H1 (cell line): Measurements from ENCODE around the gene CREBZF. TPM values are rescaled to one million over a fixed set of nuclear protein-coding genes. Genes with fewer than 3 reads are reported as not detected.

Source experiments
- KDM4A ChIP-seq: IDR thresholded peaks from one replicate; pipeline ENCODE4 v1.7.1; 2012; ENCODE audit warnings: low read depth, mild to moderate bottlenecking, moderate library complexity, low read length, inconsistent platforms; ENCODE audit not compliant: severe bottlenecking
- SAP30 ChIP-seq: fragments of 300-600 bp; sonication (generic); IDR thresholded peaks from 2 replicates; pipeline ENCODE4 v1.7.1; 2012; ENCODE audit warnings: low read length, moderate library complexity, mild to moderate bottlenecking, inconsistent platforms; ENCODE audit not compliant: insufficient read depth, insufficient replicate concordance
- polyA plus RNA-seq, 7 experiments: library from polyadenylated mRNA; depleted of rRNA in 3 of 7; stranded (reverse) in 5 of 7; unstranded in 2 of 7; fragments of >200 nt in 5 of 7; fragments of 200-250 nt in 2 of 7; gene quantifications; 1 replicate in 5 of 7; 2 replicates in 1 of 7; 4 replicates in 1 of 7; pipeline versions ENCODE4 v1.2.1 to v1.2.3, GENCODE V29; 2011 to 2013; ENCODE audit warnings: missing spikeins in 2 of 7, mixed read lengths in 2 of 7
- total RNA-seq: library from RNA; stranded (reverse); fragmentation: NEBNext Ultra II Directional; extraction: Animal tissue kit (Norgen Biotek cat#: 25700); gene quantifications from 2 replicates; pipeline ENCODE4 v1.2.1, GENCODE V29; 2021
- TF ChIP-seq, protein P1 (sequence below): IDR thresholded peaks from 2 replicates; pipeline ENCODE4 v1.6.1; 2012; ENCODE audit warnings: inconsistent platforms

Gene CREBZF
- total and polyA plus RNA-seq, 2 of the 8 experiments (the other 6 are each of a cell fraction or from before 2014, with no cell fraction given), result 15.4 to 44.9 TPM

DNA sequence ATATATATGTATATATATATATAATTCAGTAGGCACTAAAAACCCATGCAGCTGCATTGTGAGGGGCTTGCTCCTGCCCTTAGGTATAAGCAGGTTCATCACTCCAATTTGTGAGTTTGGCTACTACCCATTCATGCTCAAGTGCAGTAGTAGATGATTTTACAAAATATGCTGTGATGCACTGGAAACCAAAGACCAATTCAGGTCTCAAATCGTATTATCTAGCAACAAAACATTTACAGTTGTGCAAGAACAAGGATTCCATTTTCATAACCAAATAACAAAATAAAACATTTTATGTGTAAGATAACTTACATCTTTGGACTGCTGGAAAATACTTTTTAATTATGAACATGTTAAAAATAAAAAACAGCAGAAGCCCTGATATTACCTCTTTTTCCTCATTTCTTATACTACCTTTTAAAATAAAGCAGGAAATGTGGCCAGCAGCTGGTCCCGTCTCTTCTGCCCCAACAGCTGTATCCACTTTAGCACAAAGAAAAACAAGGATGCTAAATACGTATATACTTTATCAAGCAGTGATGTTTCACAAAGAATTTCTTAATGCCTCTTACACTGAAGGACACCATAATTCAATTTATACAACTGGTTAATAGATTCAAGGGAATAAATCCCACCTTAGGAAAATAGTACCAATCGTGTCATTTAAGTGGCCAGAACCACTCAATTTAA is 2.8 kb downstream of the CREBZF start (continued):
- no peak for TF ChIP-seq SAP30
- TF ChIP-seq KDM4A, result no peak
- TF ChIP-seq, protein P1, sequence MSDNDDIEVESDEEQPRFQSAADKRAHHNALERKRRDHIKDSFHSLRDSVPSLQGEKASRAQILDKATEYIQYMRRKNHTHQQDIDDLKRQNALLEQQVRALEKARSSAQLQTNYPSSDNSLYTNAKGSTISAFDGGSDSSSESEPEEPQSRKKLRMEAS, result no peak
